Stomach (tissue), 4 donors: ENCODE data around the gene COL4A2.

Experiments used
- CTCF ChIP-seq, 7 experiments: fragments of 450-650 bp in 4 of 7; fragments of 200-600 bp in 3 of 7; sonication (generic) in 3 of 7; IDR thresholded peaks; one replicate each; pipeline ENCODE4 v1.5.1; 2016 to 2019; ENCODE audit warnings: antibody characterized with exemption in 7 of 7, control low read depth in 2 of 7, mild to moderate bottlenecking in 1 of 7
- POLR2A ChIP-seq, 4 donors: fragments of 450-650 bp; IDR thresholded peaks; one replicate each; pipeline ENCODE4 v1.6.1; 2016; ENCODE audit warnings: antibody characterized with exemption in 4 of 4, control low read depth in 2 of 4, mild to moderate bottlenecking in 1 of 4, moderate library complexity in 1 of 4
- POLR2AphosphoS5 ChIP-seq, 3 donors: sonication (generic); formaldehyde crosslinking; IDR thresholded peaks; one replicate each; pipeline ENCODE4 v1.6.1; 2016; ENCODE audit warnings: antibody characterized with exemption in 3 of 3

GRCh38 chr13:110561344-110562035 is 254.4 kb downstream of the COL4A2 start, which contains the start of gene RAB20:
- TF ChIP-seq POLR2A (IDR thresholded peaks at IDR 0.05) (peak in 1 of 4 donors; percentile 59), CTCF (IDR thresholded peaks at IDR 0.05) (no peak), POLR2AphosphoS5 (IDR thresholded peaks at IDR 0.05) (peak; percentile 51 to 88 (median 88))
